Chondrocyte (in vitro differentiated cells): ENCODE measurements around the gene HNRNPL. TPM values are rescaled to one million over a fixed set of nuclear protein-coding genes. Genes with fewer than 3 reads are reported as not detected.

ENCODE experiments used
- DNase-seq: peaks from one replicate; pipeline ENCODE4 v3.0.0; 2021; ENCODE audit warnings: mixed read lengths, low spot score
- H3K27ac Mint-ChIP-seq: one replicate; pipeline ENCODE4 v1.8.0; 2021; ENCODE audit warnings: mild to moderate bottlenecking, moderate library complexity, mixed read lengths; ENCODE audit not compliant: unreplicated experiment
- H3K27me3 Mint-ChIP-seq: 2 replicates; pipeline ENCODE4 v1.8.0; 2021; ENCODE audit warnings: low read depth, mixed read lengths
- H3K36me3 Mint-ChIP-seq: 2 replicates; pipeline ENCODE4 v1.8.0; 2021; ENCODE audit warnings: low read depth, mixed read lengths
- H3K4me1 Mint-ChIP-seq: 2 replicates; pipeline ENCODE4 v1.8.0; 2021; ENCODE audit warnings: low read depth, mild to moderate bottlenecking, mixed read lengths
- H3K4me3 Mint-ChIP-seq: one replicate; pipeline ENCODE4 v1.8.0; 2021; ENCODE audit warnings: mild to moderate bottlenecking, moderate library complexity, mixed read lengths; ENCODE audit not compliant: unreplicated experiment
- H3K9me3 Mint-ChIP-seq: 2 replicates; pipeline ENCODE4 v1.8.0; 2021; ENCODE audit warnings: low read depth, mixed read lengths
- CTCF ChIP-seq: fragments of 200-600 bp; sonication (generic); IDR thresholded peaks from 2 replicates; pipeline ENCODE4 v1.5.0; 2021; ENCODE audit warnings: antibody characterized with exemption, mild to moderate bottlenecking, moderate library complexity
- total RNA-seq: library from RNA; stranded (reverse); gene quantifications from 3 replicates; pipeline ENCODE4 v1.2.1, GENCODE V29; 2021

Gene HNRNPL
- total RNA-seq, 1 donor from 2014 or later: 214 TPM

GRCh38 chr19:38846097-38846496, 3.7 kb downstream of the HNRNPL start:
- Mint-ChIP-seq H3K4me1 (peaks cover 32% of the 10 kb centered on the region), H3K4me3 (no peak overlapping the region), H3K27ac (no peak overlapping the region), H3K9me3 (no peaks in the 10 kb centered on the region), H3K36me3 (peaks cover 43% of the 10 kb centered on the region), H3K27me3 (no peaks in the 10 kb centered on the region)
- TF ChIP-seq CTCF: no peak
- DNase-seq: no peak

GRCh38 chr19:38845374-38846024, 4.3 kb downstream of the HNRNPL start:
- H3K9me3 Mint-ChIP-seq: no peaks in the 10 kb centered on the region
- no peak overlapping the region for H3K4me3 Mint-ChIP-seq
- DNase-seq: no peak
- peak overlapping the region; percentile 43 for H3K27ac Mint-ChIP-seq
- no peaks in the 10 kb centered on the region for H3K27me3 Mint-ChIP-seq
- H3K36me3 Mint-ChIP-seq: peaks cover 49% of the 10 kb centered on the region
- peaks cover 26% of the 10 kb centered on the region for H3K4me1 Mint-ChIP-seq
- TF ChIP-seq CTCF: no peak

- no peak overlapping the region for H3K4me3 Mint-ChIP-seq
- H3K27me3 Mint-ChIP-seq: no peaks in the 10 kb centered on the region
- no peak for DNase-seq
- H3K9me3 Mint-ChIP-seq: no peaks in the 10 kb centered on the region
- H3K36me3 Mint-ChIP-seq: peaks cover 57% of the 10 kb centered on the region
- no peak overlapping the region for H3K27ac Mint-ChIP-seq
- no peak for TF ChIP-seq CTCF
- peaks cover 26% of the 10 kb centered on the region for H3K4me1 Mint-ChIP-seq
Observed at GRCh38 chr19:38844093-38844686, 5.6 kb downstream of the HNRNPL start.

- peak overlapping the region; percentile 22 for H3K27ac Mint-ChIP-seq
- H3K4me3 Mint-ChIP-seq: no peak overlapping the region
- DNase-seq: no peak
- H3K27me3 Mint-ChIP-seq: no peaks in the 10 kb centered on the region
- H3K4me1 Mint-ChIP-seq: peaks cover 21% of the 10 kb centered on the region
- H3K9me3 Mint-ChIP-seq: no peaks in the 10 kb centered on the region
- H3K36me3 Mint-ChIP-seq: peaks cover 63% of the 10 kb centered on the region
- TF ChIP-seq CTCF: no peak
Observed at GRCh38 chr19:38843175-38843758, 6.5 kb downstream of the HNRNPL start.

- H3K36me3 Mint-ChIP-seq: peaks cover 62% of the 10 kb centered on the region
- no peak for DNase-seq
- H3K4me3 Mint-ChIP-seq: no peak overlapping the region
- H3K4me1 Mint-ChIP-seq: peaks cover 15% of the 10 kb centered on the region
- no peak for TF ChIP-seq CTCF
- peak overlapping the region; percentile 24 for H3K27ac Mint-ChIP-seq
- no peaks in the 10 kb centered on the region for H3K9me3 Mint-ChIP-seq
- no peaks in the 10 kb centered on the region for H3K27me3 Mint-ChIP-seq
Observed at GRCh38 chr19:38842439-38843174, 7.2 kb downstream of the HNRNPL start.
